ENCODE results near the gene NTRK2. TPM values are rescaled to one million over a fixed set of nuclear protein-coding genes. Genes with fewer than 3 reads are reported as not detected.

The NTRK2 gene
- polyA plus RNA-seq, 1 donor (not counting 4 experiments of a cell fraction or from before 2014, with no cell fraction given) = 0.08 TPM

DNA sequence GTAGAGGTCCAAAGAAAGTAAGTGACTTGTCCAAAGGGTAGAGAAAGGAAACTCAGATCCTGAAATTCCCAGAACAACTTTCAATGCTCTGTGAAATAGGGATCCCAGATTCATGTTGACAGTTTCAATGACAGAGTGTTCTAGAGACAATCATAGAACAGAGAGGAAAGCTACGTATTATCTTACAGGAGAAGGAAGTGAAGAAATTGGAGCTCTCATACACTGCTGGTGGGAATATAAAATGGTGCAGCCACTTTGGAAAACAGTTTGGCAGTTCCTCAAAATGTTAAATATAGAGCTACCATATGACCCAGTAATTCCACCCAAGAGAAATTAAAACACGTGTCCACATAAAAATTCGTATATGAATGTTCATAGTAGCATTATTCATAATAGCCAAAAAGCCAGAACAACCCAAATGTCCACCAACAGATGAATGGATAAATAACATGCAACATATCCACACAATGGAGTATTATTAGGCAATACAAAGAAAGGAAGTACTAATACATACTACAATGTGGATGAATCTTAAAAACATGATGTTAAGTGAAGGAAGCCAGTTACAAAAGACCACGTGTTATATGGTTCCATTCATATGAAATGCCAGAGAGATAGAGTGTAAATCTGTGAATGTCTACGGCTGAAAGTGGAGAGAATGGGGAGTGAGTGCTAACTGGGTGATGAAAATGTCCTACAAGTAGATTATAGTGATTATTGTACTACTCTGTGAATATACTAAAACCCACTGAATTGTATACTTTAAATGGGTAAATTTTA lies 197.1 kb downstream of the NTRK2 start:
- TF ChIP-seq, protein P1, sequence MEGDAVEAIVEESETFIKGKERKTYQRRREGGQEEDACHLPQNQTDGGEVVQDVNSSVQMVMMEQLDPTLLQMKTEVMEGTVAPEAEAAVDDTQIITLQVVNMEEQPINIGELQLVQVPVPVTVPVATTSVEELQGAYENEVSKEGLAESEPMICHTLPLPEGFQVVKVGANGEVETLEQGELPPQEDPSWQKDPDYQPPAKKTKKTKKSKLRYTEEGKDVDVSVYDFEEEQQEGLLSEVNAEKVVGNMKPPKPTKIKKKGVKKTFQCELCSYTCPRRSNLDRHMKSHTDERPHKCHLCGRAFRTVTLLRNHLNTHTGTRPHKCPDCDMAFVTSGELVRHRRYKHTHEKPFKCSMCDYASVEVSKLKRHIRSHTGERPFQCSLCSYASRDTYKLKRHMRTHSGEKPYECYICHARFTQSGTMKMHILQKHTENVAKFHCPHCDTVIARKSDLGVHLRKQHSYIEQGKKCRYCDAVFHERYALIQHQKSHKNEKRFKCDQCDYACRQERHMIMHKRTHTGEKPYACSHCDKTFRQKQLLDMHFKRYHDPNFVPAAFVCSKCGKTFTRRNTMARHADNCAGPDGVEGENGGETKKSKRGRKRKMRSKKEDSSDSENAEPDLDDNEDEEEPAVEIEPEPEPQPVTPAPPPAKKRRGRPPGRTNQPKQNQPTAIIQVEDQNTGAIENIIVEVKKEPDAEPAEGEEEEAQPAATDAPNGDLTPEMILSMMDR (optimal IDR thresholded peaks at IDR 0.05 in 1 of 3, IDR thresholded peaks at IDR 0.05 in 1 of 3, conservative IDR thresholded peaks at IDR 0.05 in 1 of 3; ENCODE audit: extremely low read depth in 1 of 3, insufficient read depth in 2 of 3, low read length in 3 of 3) = no peak
- TF ChIP-seq EZH2 (IDR thresholded peaks at IDR 0.05; ENCODE audit: low read length) = no peak
- H3K4me3 ChIP-seq (ENCODE audit: control insufficient read depth in 2 of 3, extremely low read depth in 1 of 3, insufficient read depth in 2 of 3, low read depth in 1 of 3, low read length in 3 of 3) = no peak overlapping the region
- no peaks in the 10 kb centered on the region for H3K9me1 ChIP-seq (ENCODE audit: control insufficient read depth, extremely low read depth, insufficient read depth, low read length)
- H3K36me3 ChIP-seq (ENCODE audit: control insufficient read depth in 2 of 2, extremely low read depth in 1 of 2, insufficient read depth in 2 of 2, low read length in 2 of 2) = no peaks in the 10 kb centered on the region
- H3K9me3 ChIP-seq (ENCODE audit: control insufficient read depth, low read depth, low read length) = no peaks in the 10 kb centered on the region
- dilution Hi-C loops (cut with MboI; ENCODE audit: extremely low pct_ligation_motif_present, low sequenced_read_pairs) = no loop called here
- H3K27ac ChIP-seq (ENCODE audit: control insufficient read depth, insufficient read depth, low read length) = no peak overlapping the region
- no peaks in the 10 kb centered on the region for H3K27me3 ChIP-seq (ENCODE audit: control insufficient read depth, extremely low read depth, insufficient read depth, low read length)
- DNase-seq (ENCODE audit: low read depth, low spot score) (no peak), FAIRE-seq (no peak)
- no peaks in the 10 kb centered on the region for H4K20me1 ChIP-seq (ENCODE audit: control insufficient read depth, extremely low read depth, insufficient read depth, low read length)
- H2AFZ ChIP-seq (ENCODE audit: control insufficient read depth, low read length) = no peak overlapping the region
- no peak overlapping the region for H3K4me2 ChIP-seq (ENCODE audit: control insufficient read depth, extremely low read depth, insufficient read depth, low read depth, low read length)
- no peaks in the 10 kb centered on the region for H3K79me2 ChIP-seq (ENCODE audit: control insufficient read depth, insufficient read depth, low read length)
- no peak overlapping the region for H3K9ac ChIP-seq (ENCODE audit: control insufficient read depth, extremely low read depth, insufficient read depth, low read length)
- peaks cover 17% of the 10 kb centered on the region for H3K4me1 ChIP-seq (ENCODE audit: control insufficient read depth, extremely low read depth, insufficient read depth, low read length)

DNA sequence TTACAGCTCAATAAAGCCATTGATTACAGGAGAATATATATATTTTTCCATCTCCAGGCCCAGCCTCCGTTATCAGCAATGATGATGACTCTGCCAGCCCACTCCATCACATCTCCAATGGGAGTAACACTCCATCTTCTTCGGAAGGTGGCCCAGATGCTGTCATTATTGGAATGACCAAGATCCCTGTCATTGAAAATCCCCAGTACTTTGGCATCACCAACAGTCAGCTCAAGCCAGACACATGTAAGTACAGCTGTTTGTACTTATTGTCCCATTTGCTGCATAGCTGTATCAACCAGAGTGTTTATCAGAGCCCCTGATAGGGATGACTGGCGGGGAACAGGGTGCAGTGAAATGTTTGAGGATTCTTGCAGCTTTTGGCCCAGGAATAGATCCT lies 197.7 kb downstream of the NTRK2 start:
- H4K20me1 ChIP-seq (ENCODE audit: control insufficient read depth, extremely low read depth, insufficient read depth, low read length) = no peaks in the 10 kb centered on the region
- H3K4me2 ChIP-seq (ENCODE audit: control insufficient read depth, extremely low read depth, insufficient read depth, low read depth, low read length) = no peak overlapping the region
- TF ChIP-seq, protein P1 (optimal IDR thresholded peaks at IDR 0.05 in 1 of 3, IDR thresholded peaks at IDR 0.05 in 1 of 3, conservative IDR thresholded peaks at IDR 0.05 in 1 of 3; ENCODE audit: extremely low read depth in 1 of 3, insufficient read depth in 2 of 3, low read length in 3 of 3) = no peak
- TF ChIP-seq EZH2 (IDR thresholded peaks at IDR 0.05; ENCODE audit: low read length) = no peak
- H3K27ac ChIP-seq (ENCODE audit: control insufficient read depth, insufficient read depth, low read length) = no peak overlapping the region
- DNase-seq (ENCODE audit: low read depth, low spot score) = no peak
- H2AFZ ChIP-seq (ENCODE audit: control insufficient read depth, low read length) = no peak overlapping the region
- dilution Hi-C loops (cut with MboI; ENCODE audit: extremely low pct_ligation_motif_present, low sequenced_read_pairs) = no loop called here
- H3K27me3 ChIP-seq (ENCODE audit: control insufficient read depth, extremely low read depth, insufficient read depth, low read length) = no peaks in the 10 kb centered on the region
- no peaks in the 10 kb centered on the region for H3K9me1 ChIP-seq (ENCODE audit: control insufficient read depth, extremely low read depth, insufficient read depth, low read length)
- H3K36me3 ChIP-seq (ENCODE audit: control insufficient read depth in 2 of 2, extremely low read depth in 1 of 2, insufficient read depth in 2 of 2, low read length in 2 of 2) = no peaks in the 10 kb centered on the region
- no peaks in the 10 kb centered on the region for H3K79me2 ChIP-seq (ENCODE audit: control insufficient read depth, insufficient read depth, low read length)
- peaks cover 21% of the 10 kb centered on the region for H3K4me1 ChIP-seq (ENCODE audit: control insufficient read depth, extremely low read depth, insufficient read depth, low read length)
- no peak overlapping the region for H3K4me3 ChIP-seq (ENCODE audit: control insufficient read depth in 2 of 3, extremely low read depth in 1 of 3, insufficient read depth in 2 of 3, low read depth in 1 of 3, low read length in 3 of 3)
- no peak overlapping the region for H3K9ac ChIP-seq (ENCODE audit: control insufficient read depth, extremely low read depth, insufficient read depth, low read length)
- H3K9me3 ChIP-seq (ENCODE audit: control insufficient read depth, low read depth, low read length) = no peaks in the 10 kb centered on the region
- no peak for FAIRE-seq
